Measurements from ENCODE around the gene C14orf132. TPM values are rescaled to one million over a fixed set of nuclear protein-coding genes. Genes with fewer than 3 reads are reported as not detected.
"Not testable (repeated sequence)": the region's sequence is repeated elsewhere in the genome, so short reads cannot be mapped to it uniquely, and the experiment has no call there.

The C14orf132 gene
- total and polyA plus RNA-seq, 2 donors (not counting 1 experiment from before 2014, with no cell fraction given) = 12.1 to 48.6 TPM

- H3K4me3 ChIP-seq (replicated peaks in 1 of 4; ENCODE audit: control extremely low read depth in 1 of 4, insufficient read depth in 1 of 4, low read depth in 3 of 4, low read length in 4 of 4) = no peak overlapping the region
- no peak for DNase-seq (ENCODE audit: low read depth in 2 of 2)
- H3K27me3 ChIP-seq (ENCODE audit: control insufficient read depth, insufficient read depth, low read length) = no peaks in the 10 kb centered on the region
- no peaks in the 10 kb centered on the region for H3K79me2 ChIP-seq (ENCODE audit: control insufficient read depth, insufficient read depth, low read length)
- no peaks in the 10 kb centered on the region for H3K9me3 ChIP-seq (ENCODE audit: control insufficient read depth, insufficient read depth, low read depth, low read length)
- H3K9ac ChIP-seq (ENCODE audit: insufficient read depth, low read length) = no peak overlapping the region
- no peaks in the 10 kb centered on the region for H3K36me3 ChIP-seq (ENCODE audit: control insufficient read depth, insufficient read depth, low read length)
- no peak overlapping the region for H2AFZ ChIP-seq (ENCODE audit: low read length)
- H3K27ac ChIP-seq (ENCODE audit: insufficient read depth, low read length) = no peak overlapping the region
- no peaks in the 10 kb centered on the region for H4K20me1 ChIP-seq (ENCODE audit: control insufficient read depth, extremely low read depth, insufficient read depth, low read length)
- TF ChIP-seq CTCF (conservative IDR thresholded peaks at IDR 0.05 in 1 of 2, IDR thresholded peaks at IDR 0.05 in 1 of 2; ENCODE audit: low read depth in 1 of 2, low read length in 2 of 2) = no peak
- no peak for TF ChIP-seq EZH2 (IDR thresholded peaks at IDR 0.05; ENCODE audit: low read length, missing control alignments)
- H3K4me1 ChIP-seq (ENCODE audit: control insufficient read depth, extremely low read depth, insufficient read depth, low read length) = no peaks in the 10 kb centered on the region
- no peak overlapping the region for H3K4me2 ChIP-seq (ENCODE audit: extremely low read depth, insufficient read depth, low read length)
Measured at GRCh38 chr14:96072746-96073145, 33.6 kb downstream of the C14orf132 start.

GRCh38 chr14:96073260-96074039 lies 34.3 kb downstream of the C14orf132 start:
- not testable (repeated sequence) for H3K4me2 ChIP-seq (ENCODE audit: extremely low read depth, insufficient read depth, low read length); H3K4me3 ChIP-seq (replicated peaks in 1 of 4; ENCODE audit: control extremely low read depth in 1 of 4, insufficient read depth in 1 of 4, low read depth in 3 of 4, low read length in 4 of 4); H3K27ac ChIP-seq (ENCODE audit: insufficient read depth, low read length); H2AFZ ChIP-seq (ENCODE audit: low read length); DNase-seq (ENCODE audit: low read depth in 2 of 2); H3K9me3 ChIP-seq (ENCODE audit: control insufficient read depth, insufficient read depth, low read depth, low read length); H3K27me3 ChIP-seq (ENCODE audit: control insufficient read depth, insufficient read depth, low read length); H3K9ac ChIP-seq (ENCODE audit: insufficient read depth, low read length); H3K79me2 ChIP-seq (ENCODE audit: control insufficient read depth, insufficient read depth, low read length); H3K4me1 ChIP-seq (ENCODE audit: control insufficient read depth, extremely low read depth, insufficient read depth, low read length); H4K20me1 ChIP-seq (ENCODE audit: control insufficient read depth, extremely low read depth, insufficient read depth, low read length); H3K36me3 ChIP-seq (ENCODE audit: control insufficient read depth, insufficient read depth, low read length)

- H4K20me1 ChIP-seq (ENCODE audit: control insufficient read depth, extremely low read depth, insufficient read depth, low read length) = no peaks in the 10 kb centered on the region
- H3K27ac ChIP-seq (ENCODE audit: insufficient read depth, low read length) = no peak overlapping the region
Measured at GRCh38 chr14:96077983-96078624, 38.9 kb downstream of the C14orf132 start.

More at GRCh38 chr14:96077983-96078624, 38.9 kb downstream of the C14orf132 start:
- Histone ChIP-seq H3K9ac (ENCODE audit: insufficient read depth, low read length) (no peak overlapping the region), H3K4me3 (replicated peaks in 1 of 4; ENCODE audit: control extremely low read depth in 1 of 4, insufficient read depth in 1 of 4, low read depth in 3 of 4, low read length in 4 of 4) (no peak overlapping the region), H2AFZ (ENCODE audit: low read length) (no peak overlapping the region), H3K36me3 (ENCODE audit: control insufficient read depth, insufficient read depth, low read length) (no peaks in the 10 kb centered on the region), H3K79me2 (ENCODE audit: control insufficient read depth, insufficient read depth, low read length) (no peaks in the 10 kb centered on the region), H3K27me3 (ENCODE audit: control insufficient read depth, insufficient read depth, low read length) (no peaks in the 10 kb centered on the region), H3K4me1 (ENCODE audit: control insufficient read depth, extremely low read depth, insufficient read depth, low read length) (no peaks in the 10 kb centered on the region), H3K9me3 (ENCODE audit: control insufficient read depth, insufficient read depth, low read depth, low read length) (no peaks in the 10 kb centered on the region), H3K4me2 (ENCODE audit: extremely low read depth, insufficient read depth, low read length) (no peak overlapping the region)
- peak in 1 of 2 donors; percentile 26 for DNase-seq (ENCODE audit: low read depth in 2 of 2)
- TF ChIP-seq CTCF (conservative IDR thresholded peaks at IDR 0.05 in 1 of 2, IDR thresholded peaks at IDR 0.05 in 1 of 2; ENCODE audit: low read depth in 1 of 2, low read length in 2 of 2) (no peak), EZH2 (IDR thresholded peaks at IDR 0.05; ENCODE audit: low read length, missing control alignments) (no peak)
